ENCODE measurements around the gene IRS1.

GRCh38 chr2:226845386-226846116, 45.9 kb upstream of the IRS1 start:
- TF ChIP-seq GATA2 (IDR thresholded peaks at IDR 0.05; ENCODE audit: low read depth, low read length), result no peak
- TF ChIP-seq GATA3 (IDR thresholded peaks at IDR 0.05; ENCODE audit: low read depth, low read length), result no peak
